ENCODE data around the gene LOXL3.

The LOXL3 gene

DNA sequence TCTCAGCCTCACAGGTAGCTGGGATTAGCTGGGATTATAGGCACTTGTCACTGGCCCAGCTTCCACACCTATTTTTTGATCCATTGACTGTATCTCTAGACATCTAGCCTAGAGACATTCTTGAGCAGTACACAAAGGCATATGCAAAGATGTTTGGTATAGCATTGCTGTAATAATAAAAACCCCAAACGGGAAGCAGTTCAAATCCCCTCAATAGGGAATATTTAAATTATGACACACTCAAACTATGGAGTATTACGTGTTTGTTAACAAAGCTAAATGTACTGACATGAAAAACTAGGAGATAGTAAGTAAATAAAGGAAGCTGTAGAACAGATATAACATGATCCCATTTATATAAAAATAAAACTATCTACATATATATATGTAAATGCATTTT, 28.4 kb upstream of the LOXL3 start:
- DNase-seq (ENCODE audit: low spot score) = no peak
- no peak overlapping the region for H3K27ac ChIP-seq
- H3K4me3 ChIP-seq = no peak overlapping the region
- TF ChIP-seq, protein P1, sequence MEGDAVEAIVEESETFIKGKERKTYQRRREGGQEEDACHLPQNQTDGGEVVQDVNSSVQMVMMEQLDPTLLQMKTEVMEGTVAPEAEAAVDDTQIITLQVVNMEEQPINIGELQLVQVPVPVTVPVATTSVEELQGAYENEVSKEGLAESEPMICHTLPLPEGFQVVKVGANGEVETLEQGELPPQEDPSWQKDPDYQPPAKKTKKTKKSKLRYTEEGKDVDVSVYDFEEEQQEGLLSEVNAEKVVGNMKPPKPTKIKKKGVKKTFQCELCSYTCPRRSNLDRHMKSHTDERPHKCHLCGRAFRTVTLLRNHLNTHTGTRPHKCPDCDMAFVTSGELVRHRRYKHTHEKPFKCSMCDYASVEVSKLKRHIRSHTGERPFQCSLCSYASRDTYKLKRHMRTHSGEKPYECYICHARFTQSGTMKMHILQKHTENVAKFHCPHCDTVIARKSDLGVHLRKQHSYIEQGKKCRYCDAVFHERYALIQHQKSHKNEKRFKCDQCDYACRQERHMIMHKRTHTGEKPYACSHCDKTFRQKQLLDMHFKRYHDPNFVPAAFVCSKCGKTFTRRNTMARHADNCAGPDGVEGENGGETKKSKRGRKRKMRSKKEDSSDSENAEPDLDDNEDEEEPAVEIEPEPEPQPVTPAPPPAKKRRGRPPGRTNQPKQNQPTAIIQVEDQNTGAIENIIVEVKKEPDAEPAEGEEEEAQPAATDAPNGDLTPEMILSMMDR (IDR thresholded peaks at IDR 0.05) = no peak

- TF ChIP-seq, protein P1 (IDR thresholded peaks at IDR 0.05) = no peak
- H3K27ac ChIP-seq = no peak overlapping the region
- no peak overlapping the region for H3K4me3 ChIP-seq
- no peak for DNase-seq (ENCODE audit: low spot score)
These were observed 27.7 kb upstream of the LOXL3 start for GRCh38 chr2:74581463-74581862.

DNA sequence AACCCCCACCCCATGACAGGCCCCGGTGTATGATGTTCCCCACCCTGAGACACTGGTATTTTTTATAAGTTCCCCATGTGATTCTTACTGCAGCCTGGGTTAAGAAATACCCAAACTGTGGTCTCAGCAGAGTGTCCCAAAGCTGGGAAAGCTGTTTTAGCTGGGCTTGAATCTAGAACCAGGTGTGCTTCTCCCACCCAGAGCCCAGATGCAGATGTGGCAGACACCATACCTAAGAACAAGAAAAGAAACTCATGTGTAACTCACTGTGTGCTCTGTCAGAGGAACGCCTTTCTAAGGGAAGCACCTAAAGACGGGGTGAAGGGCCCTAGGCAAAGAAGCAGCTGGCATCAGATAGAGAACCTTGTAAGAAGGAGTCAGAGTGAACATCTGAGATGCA, 24.7 kb upstream of the LOXL3 start:
- TF ChIP-seq, protein P1 (IDR thresholded peaks at IDR 0.05) = no peak
- H3K4me3 ChIP-seq = no peak overlapping the region
- peak overlapping the region in 1 of 2 donors; percentile 70 for H3K27ac ChIP-seq
- no peak for DNase-seq (ENCODE audit: low spot score)

DNA sequence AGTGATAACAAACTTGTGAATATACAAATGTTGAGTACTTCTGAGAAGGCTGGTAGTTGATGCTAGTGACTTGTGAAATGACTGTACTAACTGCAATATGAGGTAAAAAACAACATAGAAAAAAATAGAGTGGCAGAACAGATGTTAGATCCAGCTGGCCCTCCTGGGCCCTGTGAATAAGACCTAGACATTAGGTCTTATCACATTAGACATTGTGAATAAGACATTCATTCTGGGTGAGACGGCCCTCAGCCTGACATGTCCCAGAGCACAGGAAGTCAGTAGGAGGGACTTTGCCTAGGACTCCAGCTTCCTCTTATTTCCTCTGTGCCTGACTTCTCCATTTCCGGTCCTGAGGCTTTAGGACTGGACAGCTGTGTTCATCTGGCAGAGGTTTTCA, 23.7 kb upstream of the LOXL3 start:
- H3K27ac ChIP-seq = peak overlapping the region in 1 of 2 donors; percentile 70
- TF ChIP-seq, protein P1 (IDR thresholded peaks at IDR 0.05) = no peak
- no peak for DNase-seq (ENCODE audit: low spot score)

DNA sequence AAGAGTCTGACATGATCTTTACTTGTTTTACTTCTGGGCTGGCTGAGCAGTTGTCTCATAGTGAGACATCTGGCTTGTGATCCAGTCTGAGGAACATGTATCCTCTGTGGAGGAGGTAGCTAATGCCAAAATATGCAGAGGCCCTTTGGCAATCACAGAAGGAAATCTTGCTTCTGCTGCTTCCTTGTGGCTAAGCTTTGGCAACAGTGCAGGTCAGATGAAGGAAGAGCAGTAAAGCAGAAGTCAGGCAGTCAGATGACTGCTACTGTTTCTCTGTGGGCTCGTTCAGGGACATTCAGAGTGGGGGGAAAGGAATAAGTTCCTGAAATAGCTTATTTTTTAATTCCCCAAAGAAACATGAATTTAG, 23.1 kb upstream of the LOXL3 start:
- Histone ChIP-seq H3K4me3 (no peak overlapping the region), H3K27ac (peak overlapping the region in 1 of 2 donors; percentile 70)
- peak; percentile 24 for DNase-seq (ENCODE audit: low spot score)
- TF ChIP-seq, protein P1 (IDR thresholded peaks at IDR 0.05) = no peak

More for the DNA sequence above, 23.7 kb upstream of the LOXL3 start:
- no peak overlapping the region for H3K4me3 ChIP-seq

- Histone ChIP-seq H3K4me3 (no peak overlapping the region), H3K27ac (peak overlapping the region in 1 of 2 donors; percentile 68)
- DNase-seq (ENCODE audit: low spot score) = no peak
- TF ChIP-seq, protein P1 (IDR thresholded peaks at IDR 0.05) = no peak
These were observed 22.6 kb upstream of the LOXL3 start for GRCh38 chr2:74576211-74576862.

DNA sequence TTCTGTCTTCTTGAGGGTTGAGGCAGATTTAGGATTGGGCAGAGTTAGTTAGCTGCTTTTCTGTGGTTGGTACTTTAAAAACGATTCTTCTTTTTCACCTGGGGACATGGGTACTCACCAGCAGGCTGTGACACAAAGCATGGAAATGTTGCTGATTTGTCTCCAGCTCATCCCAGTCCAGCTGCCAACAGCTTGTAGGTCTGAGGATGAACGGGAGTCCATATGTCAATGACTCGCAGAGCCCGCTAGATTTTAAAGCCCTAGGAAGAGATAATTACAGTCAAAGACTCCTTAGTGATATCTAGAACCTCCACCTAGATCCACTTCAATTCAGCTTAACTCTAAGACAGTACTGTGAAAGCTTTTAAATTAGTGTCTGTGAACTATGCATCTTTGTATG, 21.6 kb upstream of the LOXL3 start:
- DNase-seq (ENCODE audit: low spot score) = no peak
- H3K27ac ChIP-seq = no peak overlapping the region
- TF ChIP-seq, protein P1 (IDR thresholded peaks at IDR 0.05) = no peak

More for the DNA sequence above, 21.6 kb upstream of the LOXL3 start:
- no peak overlapping the region for H3K4me3 ChIP-seq
